ENCODE results near the gene CTBP2. TPM values are rescaled to one million over a fixed set of nuclear protein-coding genes. Genes with fewer than 3 reads are reported as not detected.
A peak's percentile ranks its signal among the peaks of the same experiment; 100 is the strongest.

The CTBP2 gene
- total RNA-seq, 1 donor from 2014 or later, result 90.6 TPM

- Mint-ChIP-seq H3K4me3 (ENCODE audit: unreplicated experiment) (no peak overlapping the region), H3K27ac (ENCODE audit: unreplicated experiment) (no peak overlapping the region), H3K27me3 (ENCODE audit: low read depth) (no peaks in the 10 kb centered on the region), H3K9me3 (ENCODE audit: low read depth) (no peaks in the 10 kb centered on the region), H3K4me1 (ENCODE audit: low read depth) (peaks cover 58% of the 10 kb centered on the region), H3K36me3 (ENCODE audit: low read depth) (peaks cover 1% of the 10 kb centered on the region)
- TF ChIP-seq CTCF (IDR thresholded peaks at IDR 0.05), result no peak
- DNase-seq (ENCODE audit: low spot score), result peak; percentile 59
Measured at GRCh38 chr10:125009661-125010161, 150.7 kb downstream of the CTBP2 start.

GRCh38 chr10:125008689-125009638 lies 151.4 kb downstream of the CTBP2 start:
- Mint-ChIP-seq H3K4me3 (ENCODE audit: unreplicated experiment) (no peak overlapping the region), H3K27me3 (ENCODE audit: low read depth) (no peaks in the 10 kb centered on the region), H3K9me3 (ENCODE audit: low read depth) (no peaks in the 10 kb centered on the region), H3K36me3 (ENCODE audit: low read depth) (peaks cover 1% of the 10 kb centered on the region), H3K4me1 (ENCODE audit: low read depth) (peaks cover 57% of the 10 kb centered on the region), H3K27ac (ENCODE audit: unreplicated experiment) (peak overlapping the region; percentile 32)
- TF ChIP-seq CTCF (IDR thresholded peaks at IDR 0.05), result no peak
- peak; percentile 72 for DNase-seq (ENCODE audit: low spot score)

- Mint-ChIP-seq H3K9me3 (ENCODE audit: low read depth) (no peaks in the 10 kb centered on the region), H3K27me3 (ENCODE audit: low read depth) (no peaks in the 10 kb centered on the region), H3K36me3 (ENCODE audit: low read depth) (peaks cover 2% of the 10 kb centered on the region), H3K4me1 (ENCODE audit: low read depth) (peaks cover 61% of the 10 kb centered on the region), H3K4me3 (ENCODE audit: unreplicated experiment) (no peak overlapping the region), H3K27ac (ENCODE audit: unreplicated experiment) (peak overlapping the region; percentile 75)
- peak; percentile 27 for DNase-seq (ENCODE audit: low spot score)
- TF ChIP-seq CTCF (IDR thresholded peaks at IDR 0.05), result no peak
Measured at GRCh38 chr10:125007436-125007835, 152.9 kb downstream of the CTBP2 start.

- H3K4me1 Mint-ChIP-seq (ENCODE audit: low read depth), result peaks cover 61% of the 10 kb centered on the region
- TF ChIP-seq CTCF (IDR thresholded peaks at IDR 0.05), result no peak
- peak; percentile 77 for DNase-seq (ENCODE audit: low spot score)
- H3K27ac Mint-ChIP-seq (ENCODE audit: unreplicated experiment), result peak overlapping the region; percentile 75
- H3K9me3 Mint-ChIP-seq (ENCODE audit: low read depth), result no peaks in the 10 kb centered on the region
- no peak overlapping the region for H3K4me3 Mint-ChIP-seq (ENCODE audit: unreplicated experiment)
- peaks cover 2% of the 10 kb centered on the region for H3K36me3 Mint-ChIP-seq (ENCODE audit: low read depth)
- no peaks in the 10 kb centered on the region for H3K27me3 Mint-ChIP-seq (ENCODE audit: low read depth)
Measured at GRCh38 chr10:125006921-125007426, 153.4 kb downstream of the CTBP2 start.

GRCh38 chr10:125006188-125006680 lies 154.1 kb downstream of the CTBP2 start:
- peak; percentile 33 for DNase-seq (ENCODE audit: low spot score)
- H3K36me3 Mint-ChIP-seq (ENCODE audit: low read depth), result peaks cover 2% of the 10 kb centered on the region
- H3K27me3 Mint-ChIP-seq (ENCODE audit: low read depth), result no peaks in the 10 kb centered on the region
- H3K27ac Mint-ChIP-seq (ENCODE audit: unreplicated experiment), result peak overlapping the region; percentile 75
- no peaks in the 10 kb centered on the region for H3K9me3 Mint-ChIP-seq (ENCODE audit: low read depth)
- H3K4me3 Mint-ChIP-seq (ENCODE audit: unreplicated experiment), result no peak overlapping the region
- no peak for TF ChIP-seq CTCF (IDR thresholded peaks at IDR 0.05)
- peaks cover 61% of the 10 kb centered on the region for H3K4me1 Mint-ChIP-seq (ENCODE audit: low read depth)
